HCT116 (cell line): Measurements from ENCODE around the gene KIF1A. TPM values are rescaled to one million over a fixed set of nuclear protein-coding genes. Genes with fewer than 3 reads are reported as not detected.

ENCODE experiments used
- ATAC-seq: fragments of 200-7000 bp; cut with Tn5 transposase; 2 replicates; pipeline ENCODE4 v1.9.1; 2020; ENCODE audit warnings: mild to moderate bottlenecking, moderate library complexity
- BruUV-seq: library from RNA; stranded (reverse); fragments of 400-500 nt; replicated peaks from 2 replicates; lab custom pipeline; 2021; lab: Mats Ljungman, UMichigan
- CTCF ChIA-PET: fragments of 300-600 bp; sonication (Branson Sonifier 250); formaldehyde crosslinking; loops from one replicate; lab custom pipeline; 2021; ENCODE audit warnings: antibody characterized with exemption; lab: Charles Lee
- POLR2A ChIA-PET: fragments of 300-600, 350-600 bp; sonication (Branson Sonifier 250); formaldehyde crosslinking; loops from one replicate; lab custom pipeline; 2021; ENCODE audit warnings: antibody characterized with exemption; lab: Charles Lee
- RAD21 ChIA-PET, 2 experiments: fragments of 300-600 bp; sonication (Branson Sonifier 250); formaldehyde crosslinking; loops; one replicate each; lab custom pipeline; 2023; ENCODE audit warnings: low total read pairs in 2 of 2; ENCODE audit not compliant: uncharacterized antibody in 2 of 2, unreplicated experiment in 2 of 2, low non-redundant PET in 1 of 2; lab: Charles Lee
- DNase-seq: peaks from one replicate; pipeline ENCODE4 v3.0.0-alpha.2; 2010; ENCODE audit warnings: low read depth, low spot score
- H2AFZ ChIP-seq: fragments of 200-600 bp; shearing (Covaris generic), sonication (generic); 2 replicates; pipeline ENCODE4 v1.6.1; 2017; ENCODE audit warnings: low read depth, mixed run types, mixed read lengths, antibody characterized with exemption, low read length; ENCODE audit not compliant: poor library complexity, severe bottlenecking
- H3K27ac ChIP-seq: 2 replicates; pipeline ENCODE4 v1.5.1; 2012; ENCODE audit warnings: low read depth, low read length
- H3K27me3 ChIP-seq: fragments of 200-600 bp; sonication (generic); 2 replicates; pipeline ENCODE4 v1.6.1; 2016; ENCODE audit warnings: mixed run types, low read length, mixed read lengths; ENCODE audit not compliant: insufficient read depth
- H3K36me3 ChIP-seq, 2 experiments: fragments of 200-500 bp in 1 of 2; fragments of 200-600 bp in 1 of 2; sonication (Bioruptor generic) in 1 of 2; sonication (generic) in 1 of 2; 2 replicates each; pipeline versions ENCODE4 v1.5.1 to v1.6.1; 2014 to 2016; ENCODE audit warnings: low read length in 2 of 2, inconsistent platforms in 1 of 2, mixed read lengths in 1 of 2, mixed run types in 1 of 2; ENCODE audit not compliant: insufficient read depth in 2 of 2, control insufficient read depth in 1 of 2
- H3K4me1 ChIP-seq, 2 experiments: fragments of 200-600 bp in 1 of 2; sonication (generic) in 1 of 2; 2 replicates each; pipeline versions ENCODE4 v1.5.1 to v1.6.1; 2012 to 2017; ENCODE audit warnings: low read length in 2 of 2, inconsistent platforms in 1 of 2, mild to moderate bottlenecking in 1 of 2, mixed read lengths in 1 of 2, mixed run types in 1 of 2, moderate library complexity in 1 of 2; ENCODE audit not compliant: insufficient read depth in 2 of 2, control insufficient read depth in 1 of 2
- H3K4me2 ChIP-seq: fragments of 200-600 bp; sonication (generic); 2 replicates; pipeline ENCODE4 v1.6.1; 2017; ENCODE audit warnings: mixed run types, low read length, mixed read lengths
- H3K4me3 ChIP-seq, 2 experiments: fragments of 200-600 bp in 1 of 2; sonication (generic) in 1 of 2; replicated peaks in 1 of 2; 2 replicates each; pipeline ENCODE4 v1.5.1; 2011 to 2016; ENCODE audit warnings: low read length in 2 of 2, control low read depth in 1 of 2, low read depth in 1 of 2, mild to moderate bottlenecking in 1 of 2, mixed read lengths in 1 of 2, mixed run types in 1 of 2
- H3K79me2 ChIP-seq: fragments of 200-600 bp; sonication (generic); 2 replicates; pipeline ENCODE4 v1.6.1; 2017; ENCODE audit warnings: mild to moderate bottlenecking, mixed run types, low read length, moderate library complexity, mixed read lengths; ENCODE audit not compliant: insufficient read depth
- H3K9ac ChIP-seq: fragments of 200-600 bp; sonication (generic); 2 replicates; pipeline ENCODE4 v1.6.1; 2016; ENCODE audit warnings: low read length, mixed read lengths
- H3K9me2 ChIP-seq: fragments of 200-600 bp; sonication (generic), shearing (Covaris generic); 2 replicates; pipeline ENCODE4 v1.6.1; 2017; ENCODE audit warnings: mixed run types, mild to moderate bottlenecking, moderate library complexity; ENCODE audit not compliant: insufficient read depth
- H3K9me3 ChIP-seq, 2 experiments: fragments of 200-500 bp in 1 of 2; fragments of 200-600 bp in 1 of 2; sonication (Bioruptor generic) in 1 of 2; sonication (generic) in 1 of 2; 2 replicates each; pipeline ENCODE4 v1.6.1; 2014 to 2017; ENCODE audit warnings: low read length in 2 of 2, mixed read lengths in 2 of 2, inconsistent platforms in 1 of 2, low read depth in 1 of 2, mild to moderate bottlenecking in 1 of 2, mixed run types in 1 of 2, moderate library complexity in 1 of 2; ENCODE audit not compliant: control insufficient read depth in 1 of 2, insufficient read depth in 1 of 2
- H4K20me1 ChIP-seq: fragments of 200-600 bp; sonication (generic), shearing (Covaris generic); 2 replicates; pipeline ENCODE4 v1.6.1; 2017; ENCODE audit warnings: mixed run types, mild to moderate bottlenecking, moderate library complexity; ENCODE audit not compliant: insufficient read depth
- CEBPB ChIP-seq: IDR thresholded peaks from 2 replicates; pipeline ENCODE4 v1.6.1; 2012; ENCODE audit warnings: low read depth
- EGR1 ChIP-seq: IDR thresholded peaks from 2 replicates; pipeline ENCODE4 v1.6.1; 2012; ENCODE audit warnings: low read depth
- ELF1 ChIP-seq: IDR thresholded peaks from 2 replicates; pipeline ENCODE4 v1.6.1; 2012; ENCODE audit warnings: low read depth, borderline replicate concordance
- EZH2 ChIP-seq: fragments of 200-600 bp; sonication (generic); IDR thresholded peaks from 2 replicates; pipeline ENCODE4 v1.6.1; 2017; ENCODE audit warnings: antibody characterized with exemption, mixed run types
- EZH2phosphoT487 ChIP-seq: fragments of 200-600 bp; IDR thresholded peaks from 2 replicates; pipeline ENCODE4 v1.6.1; 2018; ENCODE audit warnings: antibody characterized with exemption, borderline replicate concordance
- JUND ChIP-seq: IDR thresholded peaks from 2 replicates; pipeline ENCODE4 v1.6.1; 2012
- POLR2A ChIP-seq: IDR thresholded peaks from 2 replicates; pipeline ENCODE4 v1.7.0; 2011; ENCODE audit warnings: borderline replicate concordance; ENCODE audit not compliant: insufficient read depth, insufficient read length; ENCODE audit errors: extremely low read depth
- POLR2AphosphoS5 ChIP-seq: IDR thresholded peaks from 2 replicates; pipeline ENCODE4 v1.6.1; 2011; ENCODE audit warnings: mild to moderate bottlenecking, low read depth, low read length, moderate library complexity
- RAD21 ChIP-seq: IDR thresholded peaks from 2 replicates; pipeline ENCODE4 v1.6.1; 2012; ENCODE audit warnings: low read depth, mild to moderate bottlenecking
- SP1 ChIP-seq: IDR thresholded peaks from 2 replicates; pipeline ENCODE4 v1.6.1; 2012; ENCODE audit warnings: low read depth
- TCF7L2 ChIP-seq: IDR thresholded peaks from 2 replicates; pipeline ENCODE4 v1.7.0; 2011; ENCODE audit warnings: borderline replicate concordance, inconsistent platforms; ENCODE audit not compliant: insufficient read depth, insufficient read length; ENCODE audit errors: extremely low read depth
- YY1 ChIP-seq: IDR thresholded peaks from 2 replicates; pipeline ENCODE4 v1.6.1; 2011; ENCODE audit warnings: low read length, low read depth, moderate library complexity, mild to moderate bottlenecking; ENCODE audit not compliant: insufficient replicate concordance; ENCODE audit errors: extremely low read depth
- ZFX ChIP-seq: fragments of 450-650 bp; IDR thresholded peaks from 2 replicates; pipeline ENCODE4 v1.6.1; 2017
- intact Hi-C: fragments of 100-400 bp; cut with micrococcal nuclease; formaldehyde crosslinking; loops from 2 replicates; pipeline ENCODE4 v1.10.0; 2022
- total RNA-seq: library from RNA; stranded (reverse); gene quantifications from one replicate; pipeline ENCODE4 v1.2.1, GENCODE V29; 2021; ENCODE audit not compliant: unreplicated experiment
- TF ChIP-seq, protein P1 (sequence below), 3 experiments: fragments of 200-600 bp in 1 of 3; sonication (generic) in 1 of 3; IDR thresholded peaks in 2 of 3; conservative IDR thresholded peaks in 1 of 3; 2 replicates each; pipeline ENCODE4 v1.5.1; 2012 to 2017; ENCODE audit warnings: low read depth in 2 of 3, low read length in 2 of 3, antibody characterized with exemption in 1 of 3, borderline replicate concordance in 1 of 3, control low read depth in 1 of 3, mild to moderate bottlenecking in 1 of 3, mixed read lengths in 1 of 3, mixed run types in 1 of 3, moderate library complexity in 1 of 3; ENCODE audit not compliant: insufficient read depth in 1 of 3
- TF ChIP-seq, protein P2 (sequence below): IDR thresholded peaks from 2 replicates; pipeline ENCODE4 v1.6.1; 2012
- TF ChIP-seq, protein P3 (sequence below): IDR thresholded peaks from 2 replicates; pipeline ENCODE4 v1.6.1; 2011; ENCODE audit warnings: mild to moderate bottlenecking, low read length, moderate library complexity; ENCODE audit not compliant: insufficient replicate concordance; ENCODE audit errors: extremely low read depth
- TF ChIP-seq, protein P4 (sequence below): IDR thresholded peaks from 2 replicates; pipeline ENCODE4 v1.6.1; 2012

KIF1A gene
- total RNA-seq, 1 experiment from 2014 or later: 0.27 TPM

DNA sequence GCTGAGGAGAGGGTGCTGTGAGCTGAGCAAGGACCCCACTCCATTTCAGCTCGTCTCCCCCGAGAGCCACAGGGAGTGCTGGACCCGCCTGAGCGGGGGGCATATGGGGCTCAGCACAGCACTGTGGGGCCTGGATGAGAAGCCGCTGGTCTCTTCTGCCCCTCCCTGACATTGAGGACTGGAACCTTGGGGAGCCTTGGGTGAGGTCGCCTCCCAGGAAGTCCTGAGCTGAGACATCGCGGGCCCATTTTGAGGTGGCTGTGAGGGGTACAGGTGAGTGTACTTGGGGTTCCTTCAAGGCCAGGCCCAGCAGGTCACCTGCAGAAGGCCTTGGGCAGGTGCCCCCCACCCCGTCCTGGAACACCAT lies 131.5 kb downstream of the KIF1A start:
- POLR2A ChIA-PET: no interaction called here
- TF ChIP-seq, protein P1, sequence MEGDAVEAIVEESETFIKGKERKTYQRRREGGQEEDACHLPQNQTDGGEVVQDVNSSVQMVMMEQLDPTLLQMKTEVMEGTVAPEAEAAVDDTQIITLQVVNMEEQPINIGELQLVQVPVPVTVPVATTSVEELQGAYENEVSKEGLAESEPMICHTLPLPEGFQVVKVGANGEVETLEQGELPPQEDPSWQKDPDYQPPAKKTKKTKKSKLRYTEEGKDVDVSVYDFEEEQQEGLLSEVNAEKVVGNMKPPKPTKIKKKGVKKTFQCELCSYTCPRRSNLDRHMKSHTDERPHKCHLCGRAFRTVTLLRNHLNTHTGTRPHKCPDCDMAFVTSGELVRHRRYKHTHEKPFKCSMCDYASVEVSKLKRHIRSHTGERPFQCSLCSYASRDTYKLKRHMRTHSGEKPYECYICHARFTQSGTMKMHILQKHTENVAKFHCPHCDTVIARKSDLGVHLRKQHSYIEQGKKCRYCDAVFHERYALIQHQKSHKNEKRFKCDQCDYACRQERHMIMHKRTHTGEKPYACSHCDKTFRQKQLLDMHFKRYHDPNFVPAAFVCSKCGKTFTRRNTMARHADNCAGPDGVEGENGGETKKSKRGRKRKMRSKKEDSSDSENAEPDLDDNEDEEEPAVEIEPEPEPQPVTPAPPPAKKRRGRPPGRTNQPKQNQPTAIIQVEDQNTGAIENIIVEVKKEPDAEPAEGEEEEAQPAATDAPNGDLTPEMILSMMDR (IDR thresholded peaks at IDR 0.05 in 2 of 3, conservative IDR thresholded peaks at IDR 0.05 in 1 of 3; ENCODE audit: borderline replicate concordance in 1 of 3, insufficient read depth in 1 of 3, low read depth in 2 of 3, low read length in 2 of 3): no peak
- TF ChIP-seq ELF1: no peak
- no peak for TF ChIP-seq EZH2phosphoT487
- TF ChIP-seq POLR2AphosphoS5: no peak
- no peak for TF ChIP-seq POLR2A
- no peak for TF ChIP-seq SP1
- no peak for TF ChIP-seq ZFX
- no peak for TF ChIP-seq RAD21
- no peak for TF ChIP-seq EZH2
- no peak for TF ChIP-seq TCF7L2
- TF ChIP-seq, protein P2, sequence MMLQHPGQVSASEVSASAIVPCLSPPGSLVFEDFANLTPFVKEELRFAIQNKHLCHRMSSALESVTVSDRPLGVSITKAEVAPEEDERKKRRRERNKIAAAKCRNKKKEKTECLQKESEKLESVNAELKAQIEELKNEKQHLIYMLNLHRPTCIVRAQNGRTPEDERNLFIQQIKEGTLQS: no peak
- TF ChIP-seq JUND: no peak
- TF ChIP-seq, protein P3, sequence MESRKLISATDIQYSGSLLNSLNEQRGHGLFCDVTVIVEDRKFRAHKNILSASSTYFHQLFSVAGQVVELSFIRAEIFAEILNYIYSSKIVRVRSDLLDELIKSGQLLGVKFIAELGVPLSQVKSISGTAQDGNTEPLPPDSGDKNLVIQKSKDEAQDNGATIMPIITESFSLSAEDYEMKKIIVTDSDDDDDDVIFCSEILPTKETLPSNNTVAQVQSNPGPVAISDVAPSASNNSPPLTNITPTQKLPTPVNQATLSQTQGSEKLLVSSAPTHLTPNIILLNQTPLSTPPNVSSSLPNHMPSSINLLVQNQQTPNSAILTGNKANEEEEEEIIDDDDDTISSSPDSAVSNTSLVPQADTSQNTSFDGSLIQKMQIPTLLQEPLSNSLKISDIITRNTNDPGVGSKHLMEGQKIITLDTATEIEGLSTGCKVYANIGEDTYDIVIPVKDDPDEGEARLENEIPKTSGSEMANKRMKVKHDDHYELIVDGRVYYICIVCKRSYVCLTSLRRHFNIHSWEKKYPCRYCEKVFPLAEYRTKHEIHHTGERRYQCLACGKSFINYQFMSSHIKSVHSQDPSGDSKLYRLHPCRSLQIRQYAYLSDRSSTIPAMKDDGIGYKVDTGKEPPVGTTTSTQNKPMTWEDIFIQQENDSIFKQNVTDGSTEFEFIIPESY: no peak
- no peak for TF ChIP-seq YY1
- no peak for TF ChIP-seq CEBPB
- no peak for TF ChIP-seq EGR1
- TF ChIP-seq, protein P4, sequence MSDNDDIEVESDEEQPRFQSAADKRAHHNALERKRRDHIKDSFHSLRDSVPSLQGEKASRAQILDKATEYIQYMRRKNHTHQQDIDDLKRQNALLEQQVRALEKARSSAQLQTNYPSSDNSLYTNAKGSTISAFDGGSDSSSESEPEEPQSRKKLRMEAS: no peak
- Histone ChIP-seq H4K20me1 (no peaks in the 10 kb centered on the region), H3K27ac (no peak overlapping the region), H3K36me3 (no peaks in the 10 kb centered on the region), H3K9ac (no peak overlapping the region), H3K27me3 (no peaks in the 10 kb centered on the region), H3K4me2 (no peak overlapping the region), H2AFZ (no peak overlapping the region), H3K4me1 (no peaks in the 10 kb centered on the region), H3K4me3 (no peak overlapping the region), H3K9me3 (no peaks in the 10 kb centered on the region), H3K9me2 (no peaks in the 10 kb centered on the region), H3K79me2 (no peaks in the 10 kb centered on the region)
- CTCF ChIA-PET: no interaction called here
- ATAC-seq (no peak), DNase-seq (no peak)
- intact Hi-C loops: no loop called here
- RAD21 ChIA-PET: no interaction called here
- BruUV-seq: no TSS peak
